NCI-H460 (cell line): ENCODE results near the gene PLAAT5. TPM values are rescaled to one million over a fixed set of nuclear protein-coding genes. Genes with fewer than 3 reads are reported as not detected.
"Not testable (repeated sequence)": the region's sequence is repeated elsewhere in the genome, so short reads cannot be mapped to it uniquely, and the experiment has no call there.

Experiments
- DNase-seq: peaks from one replicate; pipeline ENCODE4 v3.0.0-alpha.2; 2016; ENCODE audit warnings: low read depth; ENCODE audit errors: extremely low read depth
- polyA plus RNA-seq: library from polyadenylated mRNA; depleted of rRNA; stranded (reverse); fragments of >200 nt; gene quantifications from 2 replicates; pipeline ENCODE4 v1.2.3, GENCODE V29; 2014; cell fraction: nucleus; rRNA removed
- total RNA-seq: library from RNA; depleted of rRNA; stranded (reverse); fragments of >200 nt; shearing (Covaris generic); gene quantifications from 2 replicates; pipeline ENCODE4 v1.2.3, GENCODE V29; 2014; rRNA removed

The PLAAT5 gene
- total RNA-seq: not detected in 2 replicates
- polyA plus RNA-seq: not detected in 2 replicates

- no peak for DNase-seq
Measured at GRCh38 chr11:63490551-63491239, at the start of gene PLAAT5. Gene PLAAT5 (minus strand): TSS chr11:63491167. CDS start chr11:63491034, 133 bp downstream.

- no peak for DNase-seq
Measured at GRCh38 chr11:63537293-63538101, 46.5 kb upstream of the PLAAT5 start.

- DNase-seq: no peak
Measured at GRCh38 chr11:63536669-63537292, 45.8 kb upstream of the PLAAT5 start, which contains the start of gene PLAAT4. Gene PLAAT4 (plus strand): TSS chr11:63536808. CDS start chr11:63536869, 61 bp downstream.

GRCh38 chr11:63535734-63536133, 44.8 kb upstream of the PLAAT5 start:
- no peak for DNase-seq

GRCh38 chr11:63534895-63535461, 44.0 kb upstream of the PLAAT5 start:
- DNase-seq: no peak

- DNase-seq: no peak
Measured at GRCh38 chr11:63534076-63534475, 43.1 kb upstream of the PLAAT5 start.

GRCh38 chr11:63532799-63533475, 42.0 kb upstream of the PLAAT5 start:
- DNase-seq: no peak

GRCh38 chr11:63532117-63532516, 41.1 kb upstream of the PLAAT5 start:
- DNase-seq: no peak

- DNase-seq: not testable (repeated sequence)
Measured at GRCh38 chr11:63531074-63531792, 40.3 kb upstream of the PLAAT5 start.

- DNase-seq: no peak
Measured at GRCh38 chr11:63530021-63530420, 39.1 kb upstream of the PLAAT5 start.

- not testable (repeated sequence) for DNase-seq
Measured at GRCh38 chr11:63529373-63529772, 38.4 kb upstream of the PLAAT5 start.

GRCh38 chr11:63528729-63529278, 37.8 kb upstream of the PLAAT5 start:
- DNase-seq: not testable (repeated sequence)

- DNase-seq: not testable (repeated sequence)
Measured at GRCh38 chr11:63528156-63528555, 37.2 kb upstream of the PLAAT5 start.

- no peak for DNase-seq
Measured at GRCh38 chr11:63527667-63528066, 36.7 kb upstream of the PLAAT5 start.

GRCh38 chr11:63523151-63523550, 32.2 kb upstream of the PLAAT5 start:
- DNase-seq: no peak

GRCh38 chr11:63521896-63522295, 30.9 kb upstream of the PLAAT5 start:
- DNase-seq: no peak

GRCh38 chr11:63520606-63521170, 29.7 kb upstream of the PLAAT5 start:
- DNase-seq: no peak

GRCh38 chr11:63518548-63518947, 27.6 kb upstream of the PLAAT5 start:
- DNase-seq: no peak

- DNase-seq: no peak
Measured at GRCh38 chr11:63517156-63517555, 26.2 kb upstream of the PLAAT5 start.
